PC-3 (cell line): ENCODE data around the gene TAS2R50. TPM values are rescaled to one million over a fixed set of nuclear protein-coding genes. Genes with fewer than 3 reads are reported as not detected.

Experiments
- ATAC-seq: fragments of 200-7000 bp; cut with Tn5 transposase; 2 replicates; pipeline ENCODE4 v1.9.1; 2020; ENCODE audit warnings: mild to moderate bottlenecking, moderate library complexity
- BruUV-seq: library from RNA; stranded (reverse); fragments of 400-500 nt; replicated peaks from 2 replicates; lab custom pipeline; 2021; lab: Mats Ljungman, UMichigan
- CTCF ChIA-PET: fragments of 300-600 bp; sonication (Branson Sonifier 250); formaldehyde crosslinking; loops from one replicate; lab custom pipeline; 2022; ENCODE audit warnings: antibody characterized with exemption; lab: Charles Lee
- POLR2A ChIA-PET: fragments of 300-600 bp; sonication (Branson Sonifier 250); formaldehyde crosslinking; loops from one replicate; lab custom pipeline; 2022; ENCODE audit warnings: antibody characterized with exemption; ENCODE audit not compliant: unreplicated experiment; lab: Charles Lee
- DNase-seq: peaks from one replicate; pipeline ENCODE4 v3.0.0-alpha.2; 2015
- H2AFZ ChIP-seq: fragments of 300-600 bp; sonication (generic); 2 replicates; pipeline ENCODE4 v1.6.0; 2016; ENCODE audit warnings: antibody characterized with exemption, low read length
- H3F3A ChIP-seq: fragments of 300-600 bp; sonication (generic); one replicate; pipeline ENCODE4 v1.6.0; 2017; ENCODE audit warnings: antibody characterized with exemption, low read length, control low read depth, mild to moderate bottlenecking; ENCODE audit not compliant: unreplicated experiment
- H3K27ac ChIP-seq: fragments of 300-600 bp; sonication (generic); 2 replicates; pipeline ENCODE4 v1.5.1; 2016; ENCODE audit warnings: mild to moderate bottlenecking, low read length
- H3K27me3 ChIP-seq: fragments of 300-600 bp; sonication (generic); 2 replicates; pipeline ENCODE4 v1.6.1; 2016; ENCODE audit warnings: low read length, mixed read lengths
- H3K36me3 ChIP-seq: fragments of 300-600 bp; sonication (generic); 2 replicates; pipeline ENCODE4 v1.6.1; 2016; ENCODE audit warnings: low read depth, mixed run types, low read length, mixed read lengths
- H3K4me1 ChIP-seq: fragments of 300-600 bp; sonication (generic); 2 replicates; pipeline ENCODE4 v1.5.1; 2016; ENCODE audit warnings: low read length; ENCODE audit not compliant: insufficient read depth
- H3K4me2 ChIP-seq: fragments of 300-600 bp; sonication (generic); 2 replicates; pipeline ENCODE4 v1.6.0; 2016; ENCODE audit warnings: low read length
- H3K4me3 ChIP-seq: fragments of 300-600 bp; sonication (generic); 2 replicates; pipeline ENCODE4 v1.5.1; 2016; ENCODE audit warnings: mild to moderate bottlenecking, low read length, mixed read lengths
- H3K79me2 ChIP-seq: fragments of 300-600 bp; sonication (generic); 2 replicates; pipeline ENCODE4 v1.6.1; 2017; ENCODE audit warnings: low read length, mixed read lengths
- H3K9ac ChIP-seq: fragments of 300-600 bp; sonication (generic); 2 replicates; pipeline ENCODE4 v1.6.0; 2016; ENCODE audit warnings: mild to moderate bottlenecking, low read length
- H3K9me2 ChIP-seq: fragments of 300-600 bp; sonication (generic); replicated peaks from 2 replicates; pipeline ENCODE4 v1.6.1; 2016; ENCODE audit warnings: mixed run types, low read length, mixed read lengths
- H3K9me3 ChIP-seq: fragments of 300-600 bp; sonication (generic); 2 replicates; pipeline ENCODE4 v1.6.1; 2016; ENCODE audit warnings: low read length, mixed read lengths
- H4K20me1 ChIP-seq: fragments of 300-600 bp; sonication (generic); 2 replicates; pipeline ENCODE4 v1.6.1; 2016; ENCODE audit warnings: low read length, mixed read lengths
- EZH2 ChIP-seq: fragments of 300-600 bp; sonication (generic); IDR thresholded peaks from one replicate; pipeline ENCODE4 v1.6.1; 2017; ENCODE audit warnings: antibody characterized with exemption, mild to moderate bottlenecking, low read length; ENCODE audit not compliant: unreplicated experiment
- EZH2phosphoT487 ChIP-seq: fragments of 300-600 bp; sonication (generic); IDR thresholded peaks from 2 replicates; pipeline ENCODE4 v1.6.1; 2018; ENCODE audit warnings: mild to moderate bottlenecking, antibody characterized with exemption, low read length, borderline replicate concordance
- intact Hi-C: fragments of 100-400 bp; cut with micrococcal nuclease; formaldehyde crosslinking; loops from 2 replicates; pipeline ENCODE4 v1.9.0; 2023
- total RNA-seq: library from RNA; depleted of rRNA; stranded (reverse); fragments of >200 nt; gene quantifications from 2 replicates; pipeline ENCODE4 v1.2.3, GENCODE V29; 2014
- TF ChIP-seq, protein P1 (sequence below): fragments of 300-600 bp; sonication (generic); conservative IDR thresholded peaks from 2 replicates; pipeline ENCODE4 v1.5.1; 2017; ENCODE audit warnings: antibody characterized with exemption, low read depth, mild to moderate bottlenecking, low read length

The TAS2R50 gene
- total RNA-seq, 1 experiment from 2014 or later: 0.29 TPM

DNA sequence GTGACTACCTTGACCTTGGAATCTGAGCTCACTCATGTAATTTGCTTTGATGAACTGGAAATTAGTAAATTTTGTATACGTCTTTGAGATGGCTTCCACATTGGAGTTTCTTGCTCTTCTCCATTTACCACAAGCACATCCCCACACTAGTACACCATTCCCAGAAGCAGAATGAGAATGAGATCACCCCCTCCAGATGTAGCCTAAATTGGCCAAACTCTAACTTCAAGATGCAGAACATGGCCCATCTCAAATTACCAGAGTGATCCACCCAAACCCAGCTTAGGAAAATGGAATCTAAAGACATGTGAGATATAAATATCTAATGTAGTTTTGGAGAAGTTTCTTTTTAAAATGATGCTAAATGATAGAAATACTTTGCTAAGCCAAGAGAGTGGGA is 20.9 kb upstream of the TAS2R50 start:
- Histone ChIP-seq H3K4me2 (no peak overlapping the region), H3K27ac (no peak overlapping the region), H3K9me2 (no peaks in the 10 kb centered on the region), H3K79me2 (no peaks in the 10 kb centered on the region), H2AFZ (no peak overlapping the region), H3K36me3 (no peaks in the 10 kb centered on the region), H3K27me3 (no peaks in the 10 kb centered on the region), H3K9me3 (no peaks in the 10 kb centered on the region), H3K4me3 (no peak overlapping the region), H4K20me1 (no peaks in the 10 kb centered on the region), H3K4me1 (no peaks in the 10 kb centered on the region), H3F3A (no peaks in the 10 kb centered on the region), H3K9ac (no peak overlapping the region)
- no peak for DNase-seq
- ChIA-PET CTCF (no interaction called here), POLR2A (no interaction called here)
- no TSS peak for BruUV-seq
- TF ChIP-seq EZH2 (no peak), EZH2phosphoT487 (no peak)
- TF ChIP-seq, protein P1, sequence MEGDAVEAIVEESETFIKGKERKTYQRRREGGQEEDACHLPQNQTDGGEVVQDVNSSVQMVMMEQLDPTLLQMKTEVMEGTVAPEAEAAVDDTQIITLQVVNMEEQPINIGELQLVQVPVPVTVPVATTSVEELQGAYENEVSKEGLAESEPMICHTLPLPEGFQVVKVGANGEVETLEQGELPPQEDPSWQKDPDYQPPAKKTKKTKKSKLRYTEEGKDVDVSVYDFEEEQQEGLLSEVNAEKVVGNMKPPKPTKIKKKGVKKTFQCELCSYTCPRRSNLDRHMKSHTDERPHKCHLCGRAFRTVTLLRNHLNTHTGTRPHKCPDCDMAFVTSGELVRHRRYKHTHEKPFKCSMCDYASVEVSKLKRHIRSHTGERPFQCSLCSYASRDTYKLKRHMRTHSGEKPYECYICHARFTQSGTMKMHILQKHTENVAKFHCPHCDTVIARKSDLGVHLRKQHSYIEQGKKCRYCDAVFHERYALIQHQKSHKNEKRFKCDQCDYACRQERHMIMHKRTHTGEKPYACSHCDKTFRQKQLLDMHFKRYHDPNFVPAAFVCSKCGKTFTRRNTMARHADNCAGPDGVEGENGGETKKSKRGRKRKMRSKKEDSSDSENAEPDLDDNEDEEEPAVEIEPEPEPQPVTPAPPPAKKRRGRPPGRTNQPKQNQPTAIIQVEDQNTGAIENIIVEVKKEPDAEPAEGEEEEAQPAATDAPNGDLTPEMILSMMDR: no peak
- intact Hi-C loops: no loop called here
- no peak for ATAC-seq

DNA sequence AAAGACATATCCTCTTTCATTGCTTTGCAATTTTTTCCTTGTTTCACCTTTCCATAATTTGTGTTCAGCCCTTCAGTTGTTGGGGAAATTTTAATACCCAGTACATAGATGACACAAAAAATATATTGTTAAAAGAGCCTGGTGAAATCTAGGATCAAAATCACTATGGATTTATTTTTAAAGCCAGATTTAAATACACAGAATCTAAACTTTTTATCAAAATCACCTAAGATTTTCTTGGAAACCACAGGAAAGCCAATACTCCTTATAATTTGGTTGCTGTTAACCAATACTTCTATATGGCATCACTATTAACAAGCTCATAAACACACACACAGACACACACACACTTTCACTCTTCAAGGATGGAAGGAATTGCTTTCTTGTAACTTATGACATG is 11.5 kb upstream of the TAS2R50 start, which contains the start of gene TAS2R20:
TAS2R20 (minus strand) TSS at position 101 of the 400 bp plus-strand sequence. CDS start 429 bp downstream, outside the sequence.
- no TSS peak for BruUV-seq
- POLR2A ChIA-PET: no interaction called here

DNA sequence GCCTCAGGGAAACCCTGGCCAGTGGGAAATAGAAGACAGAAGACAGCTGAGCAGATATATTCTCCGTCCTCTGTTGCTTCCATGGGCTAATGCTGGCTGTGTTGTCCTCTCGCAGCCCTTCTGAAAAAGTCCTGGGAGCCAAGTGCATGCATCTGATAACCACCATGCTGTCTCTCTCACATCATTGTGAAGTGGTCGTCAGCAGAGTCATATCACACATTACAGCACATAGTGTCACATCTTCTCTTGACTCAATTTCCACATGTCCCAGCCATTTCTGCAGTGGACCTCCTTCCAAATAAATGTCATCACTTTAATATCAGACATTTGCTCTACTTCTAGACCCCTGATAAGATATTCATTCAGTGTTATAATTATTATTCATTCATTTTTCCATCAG is 7.6 kb upstream of the TAS2R50 start:
- no peak for TF ChIP-seq EZH2phosphoT487
- no peak for TF ChIP-seq EZH2
- TF ChIP-seq, protein P1: no peak
- DNase-seq (no peak), ATAC-seq (no peak)
- Histone ChIP-seq H3K27ac (no peak overlapping the region), H3K79me2 (no peaks in the 10 kb centered on the region), H3K4me3 (no peak overlapping the region), H2AFZ (no peak overlapping the region), H4K20me1 (no peaks in the 10 kb centered on the region), H3K4me1 (no peaks in the 10 kb centered on the region), H3K9me3 (no peaks in the 10 kb centered on the region), H3K9me2 (no peaks in the 10 kb centered on the region), H3K36me3 (peaks cover 7% of the 10 kb centered on the region; the same call in 1 of the 2 replicates), H3F3A (no peaks in the 10 kb centered on the region), H3K27me3 (no peaks in the 10 kb centered on the region), H3K4me2 (no peak overlapping the region), H3K9ac (no peak overlapping the region)
- intact Hi-C loops: no loop called here
- CTCF ChIA-PET: no interaction called here
- POLR2A ChIA-PET: no interaction called here
- BruUV-seq: no TSS peak

More for the DNA sequence above, 11.5 kb upstream of the TAS2R50 start, which contains the start of gene TAS2R20:
- Histone ChIP-seq H4K20me1 (no peaks in the 10 kb centered on the region), H3K27ac (no peak within 1 kb of the TSS), H3K79me2 (no peaks in the 10 kb centered on the region), H3K4me2 (no peak within 1 kb of the TSS), H3K9me3 (no peaks in the 10 kb centered on the region), H3K36me3 (no peaks in the 10 kb centered on the region), H3K9ac (no peak within 1 kb of the TSS), H3K4me3 (no peak within 1 kb of the TSS), H3F3A (no peaks in the 10 kb centered on the region), H3K4me1 (no peaks in the 10 kb centered on the region), H2AFZ (no peak within 1 kb of the TSS), H3K27me3 (no peaks in the 10 kb centered on the region), H3K9me2 (no peaks in the 10 kb centered on the region)
- TF ChIP-seq, protein P1: no peak
- no peak for TF ChIP-seq EZH2
- no peak for TF ChIP-seq EZH2phosphoT487
- CTCF ChIA-PET: no interaction called here
- ATAC-seq (no peak), DNase-seq (no peak)
- intact Hi-C loops: no loop called here
